IMR-90 (cell line): ENCODE measurements around the gene SNAP29. TPM values are rescaled to one million over a fixed set of nuclear protein-coding genes. Genes with fewer than 3 reads are reported as not detected.

Experiments
- ATAC-seq: fragments of 200-7000 bp; cut with Tn5 transposase; 2 replicates; pipeline ENCODE4 v1.9.1; 2020; ENCODE audit warnings: low read depth, mild to moderate bottlenecking, moderate library complexity
- BruUV-seq: library from RNA; stranded (reverse); fragments of 400-500 nt; replicated peaks from 2 replicates; lab custom pipeline; 2021; lab: Mats Ljungman, UMichigan
- CTCF ChIA-PET: fragments of 300-600 bp; formaldehyde crosslinking; extraction: SDS; loops from one replicate; lab custom pipeline; 2021; ENCODE audit warnings: antibody characterized with exemption; lab: Yijun Ruan, JAX
- POLR2A ChIA-PET: fragments of 300-600 bp; sonication (Branson Sonifier 250); formaldehyde crosslinking; loops from one replicate; lab custom pipeline; 2022; ENCODE audit warnings: antibody characterized with exemption; ENCODE audit not compliant: unreplicated experiment; lab: Charles Lee
- DNase-seq: peaks from one replicate; pipeline ENCODE4 v3.0.0; 2013
- H2AFZ ChIP-seq: replicated peaks from 2 replicates; pipeline ENCODE3; 2013; ENCODE audit warnings: low read length, mild to moderate bottlenecking; ENCODE audit not compliant: poor library complexity
- H2AK5ac ChIP-seq: 2 replicates; pipeline ENCODE4 v1.6.1; 2013; ENCODE audit warnings: low read depth, low read length, inconsistent platforms
- H2AK9ac ChIP-seq: replicated peaks from 2 replicates; pipeline ENCODE3; 2013; ENCODE audit warnings: mild to moderate bottlenecking, low read depth, low read length, moderate library complexity; ENCODE audit not compliant: poor library complexity
- H2BK120ac ChIP-seq: 2 replicates; pipeline ENCODE4 v1.6.1; 2013; ENCODE audit warnings: low read depth, low read length, inconsistent platforms
- H2BK15ac ChIP-seq: 3 replicates; pipeline ENCODE4 v1.6.1; 2013; ENCODE audit warnings: low read depth, low read length, inconsistent platforms
- H2BK20ac ChIP-seq: 2 replicates; pipeline ENCODE4 v1.6.1; 2013; ENCODE audit warnings: low read depth, mild to moderate bottlenecking, inconsistent platforms, low read length, moderate library complexity
- H2BK5ac ChIP-seq: 2 replicates; pipeline ENCODE4 v1.6.1; 2013; ENCODE audit warnings: mild to moderate bottlenecking, low read depth, low read length, inconsistent platforms; ENCODE audit not compliant: poor library complexity, severe bottlenecking
- H3K14ac ChIP-seq: replicated peaks from 2 replicates; pipeline ENCODE4 v1.6.1; 2013; ENCODE audit warnings: low read depth, low read length, inconsistent platforms
- H3K18ac ChIP-seq: 2 replicates; pipeline ENCODE4 v1.6.1; 2013; ENCODE audit warnings: low read depth, low read length, control low read depth
- H3K23ac ChIP-seq: 2 replicates; pipeline ENCODE4 v1.6.1; 2013; ENCODE audit warnings: low read depth, low read length, inconsistent platforms
- H3K27ac ChIP-seq: 2 replicates; pipeline ENCODE4 v1.5.1; 2013; ENCODE audit warnings: mild to moderate bottlenecking, control low read depth, low read length; ENCODE audit not compliant: insufficient read depth
- H3K27me3 ChIP-seq: 2 replicates; pipeline ENCODE4 v1.6.1; 2013; ENCODE audit warnings: low read length; ENCODE audit not compliant: control insufficient read depth, insufficient read depth
- H3K36me3 ChIP-seq: 2 replicates; pipeline ENCODE4 v1.6.1; 2013; ENCODE audit warnings: low read length, mixed read lengths; ENCODE audit not compliant: control insufficient read depth, insufficient read depth
- H3K4ac ChIP-seq: 2 replicates; pipeline ENCODE4 v1.6.1; 2013; ENCODE audit warnings: low read depth, low read length, inconsistent platforms
- H3K4me1 ChIP-seq: 2 replicates; pipeline ENCODE4 v1.6.1; 2013; ENCODE audit warnings: low read length, mixed read lengths; ENCODE audit not compliant: control insufficient read depth, insufficient read depth
- H3K4me2 ChIP-seq: 2 replicates; pipeline ENCODE4 v1.6.1; 2013; ENCODE audit warnings: low read depth, mild to moderate bottlenecking, control low read depth, low read length, moderate library complexity
- H3K4me3 ChIP-seq: 2 replicates; pipeline ENCODE4 v1.5.1; 2013; ENCODE audit warnings: low read depth, mild to moderate bottlenecking, control low read depth, low read length, moderate library complexity; ENCODE audit not compliant: insufficient read depth
- H3K56ac ChIP-seq: 2 replicates; pipeline ENCODE4 v1.6.1; 2013; ENCODE audit warnings: low read length, inconsistent platforms; ENCODE audit not compliant: insufficient read depth; ENCODE audit errors: extremely low read depth
- H3K79me1 ChIP-seq, 2 experiments: 2 replicates each; pipeline ENCODE4 v1.6.1; 2013; ENCODE audit warnings: low read length in 2 of 2, inconsistent platforms in 1 of 2, low read depth in 1 of 2
- H3K9ac ChIP-seq: 2 replicates; pipeline ENCODE4 v1.6.1; 2013; ENCODE audit warnings: low read depth, low read length, control low read depth
- H3K9me1 ChIP-seq: 2 replicates; pipeline ENCODE4 v1.6.1; 2013; ENCODE audit warnings: low read length, inconsistent platforms; ENCODE audit not compliant: insufficient read depth
- H3K9me3 ChIP-seq: 2 replicates; pipeline ENCODE4 v1.6.1; 2013; ENCODE audit warnings: low read length; ENCODE audit not compliant: control insufficient read depth, insufficient read depth
- H4K20me1 ChIP-seq: 2 replicates; pipeline ENCODE4 v1.6.1; 2013; ENCODE audit warnings: low read length, inconsistent platforms; ENCODE audit not compliant: insufficient read depth
- H4K5ac ChIP-seq: 2 replicates; pipeline ENCODE4 v1.6.1; 2013; ENCODE audit warnings: mild to moderate bottlenecking, low read depth, low read length, control low read depth
- H4K8ac ChIP-seq, 2 experiments: 2 replicates each; pipeline ENCODE4 v1.6.1; 2013; ENCODE audit warnings: low read depth in 2 of 2, low read length in 2 of 2, control low read depth in 1 of 2, inconsistent platforms in 1 of 2
- H4K91ac ChIP-seq: 2 replicates; pipeline ENCODE4 v1.6.1; 2013; ENCODE audit warnings: low read depth, low read length, inconsistent platforms; ENCODE audit not compliant: insufficient read depth
- BHLHE40 ChIP-seq: fragments of 150-350 bp; IDR thresholded peaks from 2 replicates; pipeline ENCODE4 v1.6.1; 2016; ENCODE audit warnings: mild to moderate bottlenecking, low read depth, low read length
- CEBPB ChIP-seq: IDR thresholded peaks from 2 replicates; pipeline ENCODE4 v1.6.1; 2012; ENCODE audit warnings: low read depth, low read length, improper control_type of control experiment
- CHD1 ChIP-seq: IDR thresholded peaks from 2 replicates; pipeline ENCODE4 v1.6.1; 2012; ENCODE audit warnings: low read depth, low read length, improper control_type of control experiment
- FOS ChIP-seq: fragments of 150-350 bp; IDR thresholded peaks from 2 replicates; pipeline ENCODE4 v1.6.1; 2016; ENCODE audit warnings: low read depth, low read length
- MAFK ChIP-seq: IDR thresholded peaks from 2 replicates; pipeline ENCODE4 v1.6.1; 2012; ENCODE audit warnings: low read depth, low read length, improper control_type of control experiment
- MAZ ChIP-seq: IDR thresholded peaks from 2 replicates; pipeline ENCODE4 v1.6.1; 2012; ENCODE audit warnings: low read depth, mild to moderate bottlenecking, low read length, improper control_type of control experiment, moderate library complexity, borderline replicate concordance
- MXI1 ChIP-seq: IDR thresholded peaks from 2 replicates; pipeline ENCODE4 v1.6.1; 2012; ENCODE audit warnings: low read depth, mild to moderate bottlenecking, low read length, moderate library complexity, borderline replicate concordance
- NFE2L2 ChIP-seq: fragments of 150-350 bp; IDR thresholded peaks from 2 replicates; pipeline ENCODE4 v1.6.1; 2016; ENCODE audit warnings: low read depth, mild to moderate bottlenecking, low read length
- POLR2A ChIP-seq: IDR thresholded peaks from 2 replicates; pipeline ENCODE4 v1.6.1; 2012; ENCODE audit warnings: mild to moderate bottlenecking, low read depth, low read length
- RAD21 ChIP-seq: IDR thresholded peaks from 2 replicates; pipeline ENCODE4 v1.6.1; 2012; ENCODE audit warnings: low read length, improper control_type of control experiment
- RCOR1 ChIP-seq: IDR thresholded peaks from 2 replicates; pipeline ENCODE4 v1.6.1; 2012; ENCODE audit warnings: mild to moderate bottlenecking, low read length, improper control_type of control experiment; ENCODE audit not compliant: insufficient replicate concordance
- RFX5 ChIP-seq: IDR thresholded peaks from 2 replicates; pipeline ENCODE4 v1.8.0; 2012; ENCODE audit warnings: low read depth, mild to moderate bottlenecking, low read length, moderate library complexity
- SMC3 ChIP-seq: fragments of 150-350 bp; IDR thresholded peaks from 2 replicates; pipeline ENCODE4 v1.6.1; 2016; ENCODE audit warnings: low read depth, mild to moderate bottlenecking, antibody characterized with exemption, low read length, moderate library complexity
- WGBS, 2 experiments: methylation state at CpG; one replicate each; pipeline versions ENCODE4 v1.1.5 to v1.1.7; 2013; ENCODE audit warnings: missing lambda C conversion rate in 2 of 2; ENCODE audit not compliant: insufficient read length in 1 of 2; ENCODE audit errors: extremely low coverage in 2 of 2; 5-methylcytosine and 5-hydroxymethylcytosine counted together
- dilution Hi-C: fragments of 300-500 bp; cut with HindIII; formaldehyde crosslinking; loops from one replicate; pipeline ENCODE4 v1.14.3; 2018; ENCODE audit warnings: low sequenced_read_pairs; ENCODE audit not compliant: unreplicated experiment
- in situ Hi-C: fragments of 300-500 bp; cut with MboI; formaldehyde crosslinking; loops from 3 replicates; pipeline ENCODE4 v1.14.3; 2019; ENCODE audit warnings: low sequenced_read_pairs, inconsistent platforms, mixed read lengths
- intact Hi-C: fragments of 100-400 bp; cut with micrococcal nuclease; formaldehyde crosslinking; loops from 2 replicates; pipeline ENCODE4 v1.10.0; 2022
- polyA plus RNA-seq, 3 experiments: library from polyadenylated mRNA; depleted of rRNA; stranded (reverse); fragments of >200 nt; gene quantifications; 2 replicates each; pipeline ENCODE4 v1.2.3, GENCODE V29; 2012; ENCODE audit warnings: low replicate concordance in 1 of 3
- total RNA-seq: library from RNA; depleted of rRNA; stranded (reverse); fragments of >200 nt; gene quantifications from 2 replicates; pipeline ENCODE4 v1.2.3, GENCODE V29; 2012
- TF ChIP-seq, protein P1 (sequence below): fragments of 150-350 bp; IDR thresholded peaks from 2 replicates; pipeline ENCODE4 v1.6.1; 2016; ENCODE audit warnings: low read depth, mild to moderate bottlenecking, low read length, moderate library complexity, borderline replicate concordance
- TF ChIP-seq, protein P2 (sequence below): fragments of 150-350 bp; IDR thresholded peaks from 2 replicates; pipeline ENCODE4 v1.6.1; 2017; ENCODE audit warnings: mild to moderate bottlenecking, antibody characterized with exemption, low read length, low read depth
- TF ChIP-seq, protein P3 (sequence below): conservative IDR thresholded peaks from 2 replicates; pipeline ENCODE4 v1.5.1; 2012; ENCODE audit warnings: mild to moderate bottlenecking, low read depth, low read length, improper control_type of control experiment

The SNAP29 gene
- total and polyA plus RNA-seq, 2 of the 4 experiments (the other 2 are of a cell fraction): 10.6 to 29.5 TPM

DNA sequence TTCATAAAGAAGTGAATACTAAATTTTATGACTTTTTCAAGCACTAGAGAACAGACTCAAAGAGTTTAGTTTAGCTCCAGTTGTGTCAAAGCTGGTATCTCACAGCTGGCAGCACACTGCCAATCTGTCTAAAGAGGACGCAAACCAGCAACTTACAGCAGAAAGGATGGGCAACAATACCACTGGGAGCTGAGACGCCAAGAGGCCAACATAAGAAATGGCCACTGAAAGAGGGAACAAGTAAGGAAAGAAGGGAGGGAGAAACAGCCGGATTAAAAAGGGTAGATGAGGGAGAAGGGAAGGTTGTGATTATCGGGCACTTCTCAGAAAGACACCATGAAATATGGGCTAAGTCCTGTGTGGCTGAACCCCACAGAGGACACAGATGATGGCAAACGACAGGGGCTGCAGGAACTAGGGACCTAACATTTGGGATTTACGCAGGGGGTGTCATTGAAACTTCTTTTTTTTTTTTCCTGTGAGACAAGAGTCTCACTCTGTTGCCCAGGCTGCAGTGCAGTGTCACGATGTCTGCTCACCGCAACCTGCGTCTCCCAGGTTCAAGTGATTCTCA is 43.2 kb upstream of the SNAP29 start:
- peaks cover 38% of the 10 kb centered on the region for H3K36me3 ChIP-seq
- TF ChIP-seq CHD1: no peak
- no peak for TF ChIP-seq BHLHE40
- TF ChIP-seq POLR2A: no peak
- no peak for TF ChIP-seq RFX5
- TF ChIP-seq RCOR1: no peak
- TF ChIP-seq CEBPB: no peak
- TF ChIP-seq NFE2L2: no peak
- TF ChIP-seq RAD21: no peak
- no peak for TF ChIP-seq MAFK
- TF ChIP-seq MXI1: no peak
- TF ChIP-seq MAZ: no peak
- TF ChIP-seq, protein P1, sequence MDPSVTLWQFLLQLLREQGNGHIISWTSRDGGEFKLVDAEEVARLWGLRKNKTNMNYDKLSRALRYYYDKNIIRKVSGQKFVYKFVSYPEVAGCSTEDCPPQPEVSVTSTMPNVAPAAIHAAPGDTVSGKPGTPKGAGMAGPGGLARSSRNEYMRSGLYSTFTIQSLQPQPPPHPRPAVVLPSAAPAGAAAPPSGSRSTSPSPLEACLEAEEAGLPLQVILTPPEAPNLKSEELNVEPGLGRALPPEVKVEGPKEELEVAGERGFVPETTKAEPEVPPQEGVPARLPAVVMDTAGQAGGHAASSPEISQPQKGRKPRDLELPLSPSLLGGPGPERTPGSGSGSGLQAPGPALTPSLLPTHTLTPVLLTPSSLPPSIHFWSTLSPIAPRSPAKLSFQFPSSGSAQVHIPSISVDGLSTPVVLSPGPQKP: no peak
- TF ChIP-seq, protein P2, sequence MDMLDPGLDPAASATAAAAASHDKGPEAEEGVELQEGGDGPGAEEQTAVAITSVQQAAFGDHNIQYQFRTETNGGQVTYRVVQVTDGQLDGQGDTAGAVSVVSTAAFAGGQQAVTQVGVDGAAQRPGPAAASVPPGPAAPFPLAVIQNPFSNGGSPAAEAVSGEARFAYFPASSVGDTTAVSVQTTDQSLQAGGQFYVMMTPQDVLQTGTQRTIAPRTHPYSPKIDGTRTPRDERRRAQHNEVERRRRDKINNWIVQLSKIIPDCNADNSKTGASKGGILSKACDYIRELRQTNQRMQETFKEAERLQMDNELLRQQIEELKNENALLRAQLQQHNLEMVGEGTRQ: no peak
- TF ChIP-seq SMC3: no peak
- TF ChIP-seq, protein P3, sequence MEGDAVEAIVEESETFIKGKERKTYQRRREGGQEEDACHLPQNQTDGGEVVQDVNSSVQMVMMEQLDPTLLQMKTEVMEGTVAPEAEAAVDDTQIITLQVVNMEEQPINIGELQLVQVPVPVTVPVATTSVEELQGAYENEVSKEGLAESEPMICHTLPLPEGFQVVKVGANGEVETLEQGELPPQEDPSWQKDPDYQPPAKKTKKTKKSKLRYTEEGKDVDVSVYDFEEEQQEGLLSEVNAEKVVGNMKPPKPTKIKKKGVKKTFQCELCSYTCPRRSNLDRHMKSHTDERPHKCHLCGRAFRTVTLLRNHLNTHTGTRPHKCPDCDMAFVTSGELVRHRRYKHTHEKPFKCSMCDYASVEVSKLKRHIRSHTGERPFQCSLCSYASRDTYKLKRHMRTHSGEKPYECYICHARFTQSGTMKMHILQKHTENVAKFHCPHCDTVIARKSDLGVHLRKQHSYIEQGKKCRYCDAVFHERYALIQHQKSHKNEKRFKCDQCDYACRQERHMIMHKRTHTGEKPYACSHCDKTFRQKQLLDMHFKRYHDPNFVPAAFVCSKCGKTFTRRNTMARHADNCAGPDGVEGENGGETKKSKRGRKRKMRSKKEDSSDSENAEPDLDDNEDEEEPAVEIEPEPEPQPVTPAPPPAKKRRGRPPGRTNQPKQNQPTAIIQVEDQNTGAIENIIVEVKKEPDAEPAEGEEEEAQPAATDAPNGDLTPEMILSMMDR: no peak
- no peak for TF ChIP-seq FOS
- ATAC-seq: no peak
- no peak overlapping the region for H3K56ac ChIP-seq
- dilution Hi-C loops (no loop called here), intact Hi-C loops (no loop called here), in situ Hi-C loops (no loop called here)
- H3K14ac ChIP-seq: no peak overlapping the region
- H3K27me3 ChIP-seq: no peaks in the 10 kb centered on the region
- WGBS, 2 experiments: 100% methylated on average over 2 of the region's 9 CpGs; no CpG with 5 or more reads in 1 of the 2 experiments
- no peak overlapping the region for H2AK9ac ChIP-seq
- H3K23ac ChIP-seq: no peak overlapping the region
- no peaks in the 10 kb centered on the region for H4K20me1 ChIP-seq
- no peak overlapping the region for H3K4me3 ChIP-seq
- H2BK120ac ChIP-seq: no peak overlapping the region
- H2BK5ac ChIP-seq: no peak overlapping the region
- H3K4ac ChIP-seq: no peak overlapping the region
- no peaks in the 10 kb centered on the region; a peak in 2 of 4 replicates for H3K79me1 ChIP-seq
- H3K9ac ChIP-seq: no peak overlapping the region
- CTCF ChIA-PET: interaction anchor here (0.6 kb wide), 2 partner anchors 11 to 198 kb away, joined by 4 read pairs; no protein-coding TSS in a partner anchor
- H2AK5ac ChIP-seq: no peak overlapping the region
- BruUV-seq: no TSS peak
- H4K8ac ChIP-seq: no peak overlapping the region
- no peak overlapping the region for H4K91ac ChIP-seq
- no peaks in the 10 kb centered on the region; the same call in 1 of the 2 replicates for H3K9me1 ChIP-seq
- no peaks in the 10 kb centered on the region for H3K4me1 ChIP-seq
- H3K18ac ChIP-seq: no peak overlapping the region
- no peak for DNase-seq
- H3K27ac ChIP-seq: no peak overlapping the region
- POLR2A ChIA-PET: no interaction called here
- no peaks in the 10 kb centered on the region for H3K9me3 ChIP-seq
- H3K4me2 ChIP-seq: no peak overlapping the region
- no peak overlapping the region for H2BK15ac ChIP-seq
- no peak overlapping the region for H2BK20ac ChIP-seq
- H4K5ac ChIP-seq: no peak overlapping the region
- no peak overlapping the region for H2AFZ ChIP-seq
